Keratinocyte (primary cell): ENCODE results near the gene MALT1. TPM values are rescaled to one million over a fixed set of nuclear protein-coding genes. Genes with fewer than 3 reads are reported as not detected.

Experiments
- DNase-seq: peaks from one replicate; pipeline ENCODE4 v3.0.0-alpha.2; 2011; ENCODE audit warnings: low read depth, missing footprints, low spot score
- FAIRE-seq: peaks from 2 replicates; lab custom pipeline; 2011; peaks lifted over from hg19 to GRCh38; lab: Jason Lieb, UNC
- H2AFZ ChIP-seq: 2 replicates; pipeline ENCODE4 v1.6.0; 2012; ENCODE audit warnings: low read length, control low read depth, inconsistent platforms; ENCODE audit not compliant: control insufficient read depth
- H3K27ac ChIP-seq: 2 replicates; pipeline ENCODE4 v1.5.1; 2011; ENCODE audit warnings: low read length; ENCODE audit not compliant: control insufficient read depth, insufficient read depth
- H3K27me3 ChIP-seq: 3 replicates; pipeline ENCODE4 v1.6.0; 2011; ENCODE audit warnings: low read length; ENCODE audit not compliant: control insufficient read depth, insufficient read depth; ENCODE audit errors: extremely low read depth
- H3K36me3 ChIP-seq, 2 experiments: 2 replicates in 1 of 2; 3 replicates in 1 of 2; pipeline ENCODE4 v1.5.1; 2011; ENCODE audit warnings: low read length in 2 of 2, mild to moderate bottlenecking in 1 of 2; ENCODE audit not compliant: control insufficient read depth in 2 of 2, insufficient read depth in 2 of 2; ENCODE audit errors: extremely low read depth in 1 of 2
- H3K4me1 ChIP-seq: 3 replicates; pipeline ENCODE4 v1.5.1; 2011; ENCODE audit warnings: low read length; ENCODE audit not compliant: control insufficient read depth, insufficient read depth; ENCODE audit errors: extremely low read depth
- H3K4me2 ChIP-seq: 3 replicates; pipeline ENCODE4 v1.6.0; 2011; ENCODE audit warnings: low read depth, low read length; ENCODE audit not compliant: control insufficient read depth, insufficient read depth; ENCODE audit errors: extremely low read depth
- H3K4me3 ChIP-seq, 3 experiments: fragments of 200-600 bp in 1 of 3; sonication (generic) in 1 of 3; 2 replicates in 2 of 3; 3 replicates in 1 of 3; pipeline ENCODE4 v1.5.1; 2011 to 2016; ENCODE audit warnings: low read length in 3 of 3, mild to moderate bottlenecking in 3 of 3, control low read depth in 2 of 3, inconsistent platforms in 1 of 3, low read depth in 1 of 3, mixed read lengths in 1 of 3, mixed run types in 1 of 3, moderate library complexity in 1 of 3; ENCODE audit not compliant: control insufficient read depth in 2 of 3, insufficient read depth in 2 of 3; ENCODE audit errors: extremely low read depth in 1 of 3
- H3K79me2 ChIP-seq: 2 replicates; pipeline ENCODE4 v1.6.0; 2012; ENCODE audit warnings: low read length; ENCODE audit not compliant: control insufficient read depth, insufficient read depth
- H3K9ac ChIP-seq: 3 replicates; pipeline ENCODE4 v1.6.0; 2011; ENCODE audit warnings: low read length; ENCODE audit not compliant: control insufficient read depth, insufficient read depth; ENCODE audit errors: extremely low read depth
- H3K9me1 ChIP-seq: 3 replicates; pipeline ENCODE4 v1.6.0; 2011; ENCODE audit warnings: low read length; ENCODE audit not compliant: control insufficient read depth, insufficient read depth; ENCODE audit errors: extremely low read depth
- H3K9me3 ChIP-seq: 2 replicates; pipeline ENCODE4 v1.5.1; 2012; ENCODE audit warnings: low read depth, low read length; ENCODE audit not compliant: control insufficient read depth
- H4K20me1 ChIP-seq: 3 replicates; pipeline ENCODE4 v1.6.0; 2011; ENCODE audit warnings: low read length; ENCODE audit not compliant: control insufficient read depth, insufficient read depth; ENCODE audit errors: extremely low read depth
- CTCF ChIP-seq, 3 experiments: IDR thresholded peaks in 1 of 3; conservative IDR thresholded peaks in 1 of 3; optimal IDR thresholded peaks in 1 of 3; 2 replicates in 2 of 3; 3 replicates in 1 of 3; pipeline versions ENCODE3 to v1.5.1; 2011; ENCODE audit warnings: low read length in 3 of 3, mild to moderate bottlenecking in 3 of 3, moderate library complexity in 2 of 3, control low read depth in 1 of 3, inconsistent platforms in 1 of 3; ENCODE audit not compliant: insufficient read depth in 2 of 3; ENCODE audit errors: extremely low read depth in 1 of 3
- EZH2 ChIP-seq: IDR thresholded peaks from one replicate; pipeline ENCODE4 v1.6.1; 2012; ENCODE audit warnings: inconsistent platforms, mild to moderate bottlenecking, low read length, moderate library complexity
- dilution Hi-C: fragments of 300-500 bp; cut with MboI; formaldehyde crosslinking; loops from one replicate; pipeline ENCODE4 v1.7.0; 2020; ENCODE audit warnings: low sequenced_read_pairs; ENCODE audit not compliant: extremely low pct_ligation_motif_present
- polyA plus RNA-seq, 5 experiments: library from polyadenylated mRNA; depleted of rRNA in 3 of 5; stranded (reverse) in 3 of 5; stranded (forward) in 1 of 5; unstranded in 1 of 5; fragments of >200 nt; gene quantifications; 1 replicate in 1 of 5; 2 replicates in 3 of 5; 3 replicates in 1 of 5; pipeline versions ENCODE4 v1.2.1 to v1.2.3, GENCODE V29; 2011 to 2012; ENCODE audit warnings: missing spikeins in 2 of 5, low read depth in 1 of 5, low replicate concordance in 1 of 5

MALT1 gene
- polyA plus RNA-seq, 1 donor (not counting 4 experiments of a cell fraction or from before 2014, with no cell fraction given), result 52.1 TPM

- DNase-seq (no peak), FAIRE-seq (no peak)
- Histone ChIP-seq H3K27ac (no peak overlapping the region), H4K20me1 (no peaks in the 10 kb centered on the region), H3K27me3 (no peaks in the 10 kb centered on the region), H3K4me1 (no peaks in the 10 kb centered on the region), H3K4me3 (no peak overlapping the region), H3K9me3 (no peaks in the 10 kb centered on the region), H3K79me2 (no peaks in the 10 kb centered on the region), H2AFZ (no peak overlapping the region), H3K9me1 (no peaks in the 10 kb centered on the region), H3K9ac (no peak overlapping the region), H3K4me2 (no peak overlapping the region), H3K36me3 (peaks cover 8 to 15% of the 10 kb centered on the region in 2 experiments)
- dilution Hi-C loops, result no loop called here
- TF ChIP-seq CTCF (optimal IDR thresholded peaks at IDR 0.05 in 1 of 3, IDR thresholded peaks at IDR 0.05 in 1 of 3, conservative IDR thresholded peaks at IDR 0.05 in 1 of 3; ENCODE audit: extremely low read depth in 1 of 3, insufficient read depth in 2 of 3, low read length in 3 of 3) (no peak), EZH2 (no peak)
Observed at GRCh38 chr18:58721566-58722239, 50.4 kb downstream of the MALT1 start.

DNA sequence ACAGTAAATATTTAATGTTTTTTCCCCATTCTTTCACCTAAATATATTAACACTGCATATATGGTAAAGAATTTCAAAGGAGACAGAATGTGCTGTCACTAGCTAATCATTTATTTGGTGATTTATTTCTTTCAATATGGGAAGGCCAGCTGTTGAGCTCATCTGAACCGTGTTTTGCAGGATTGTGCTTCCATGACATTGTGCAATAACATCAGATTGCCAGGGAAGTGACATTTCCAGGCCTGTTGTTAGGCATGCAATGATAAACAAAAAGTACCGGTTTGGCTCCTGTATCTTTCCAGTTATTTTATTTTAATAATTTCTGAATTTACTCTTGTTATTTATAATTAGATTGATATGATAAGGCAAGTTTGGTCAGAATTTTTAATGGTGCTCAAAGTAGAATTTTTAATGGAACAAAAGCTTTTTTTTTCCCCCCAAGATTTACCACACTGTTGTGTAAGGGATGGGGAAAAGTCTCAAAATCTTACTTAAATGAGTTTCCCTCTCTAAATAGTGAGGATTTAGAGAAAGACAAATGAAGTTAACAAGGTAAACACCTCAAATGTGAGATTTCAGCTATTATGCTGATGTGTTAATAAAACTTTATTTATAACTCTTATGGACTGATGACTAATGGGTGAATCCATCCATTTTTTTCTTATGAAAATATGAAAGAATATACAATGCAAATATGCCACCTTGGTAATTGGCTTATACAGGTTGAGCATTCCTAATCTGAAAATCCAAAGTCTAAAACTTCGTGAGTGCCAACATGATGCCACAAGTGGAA lies 52.7 kb downstream of the MALT1 start:
- DNase-seq, result no peak
- no peaks in the 10 kb centered on the region for H3K9me1 ChIP-seq
- H3K4me2 ChIP-seq, result no peak overlapping the region
- no peak overlapping the region for H3K9ac ChIP-seq
- H3K79me2 ChIP-seq, result no peaks in the 10 kb centered on the region
- no peaks in the 10 kb centered on the region for H3K9me3 ChIP-seq
- TF ChIP-seq EZH2 (no peak), CTCF (optimal IDR thresholded peaks at IDR 0.05 in 1 of 3, IDR thresholded peaks at IDR 0.05 in 1 of 3, conservative IDR thresholded peaks at IDR 0.05 in 1 of 3; ENCODE audit: extremely low read depth in 1 of 3, insufficient read depth in 2 of 3, low read length in 3 of 3) (no peak)
- no peak overlapping the region for H3K27ac ChIP-seq
- H3K36me3 ChIP-seq, result peaks cover 10% of the 10 kb centered on the region in 2 experiments
- dilution Hi-C loops, result no loop called here
- H3K27me3 ChIP-seq, result no peaks in the 10 kb centered on the region
- H3K4me1 ChIP-seq, result no peaks in the 10 kb centered on the region
- H2AFZ ChIP-seq, result no peak overlapping the region
- no peaks in the 10 kb centered on the region for H4K20me1 ChIP-seq
- no peak for FAIRE-seq
- no peak overlapping the region for H3K4me3 ChIP-seq
